Measurements from ENCODE around the gene TPRG1L.

Gene TPRG1L

GRCh38 chr1:3607703-3608065 is 17.1 kb upstream of the TPRG1L start:
- CTCF ChIA-PET: interaction anchor here (1.0 to 1.3 kb wide), 3 partner anchors 11 to 155 kb away, joined by 3 to 9 read pairs (median 4); no protein-coding TSS in a partner anchor
- POLR2A ChIA-PET: no interaction called here
- DNase-seq (ENCODE audit: extremely low spot score): no peak
- no peak for TF ChIP-seq CTCF (IDR thresholded peaks at IDR 0.05; ENCODE audit: control extremely low read depth, extremely low read depth, low read depth, missing control alignments)

GRCh38 chr1:3608154-3608553 is 16.7 kb upstream of the TPRG1L start:
- ChIA-PET CTCF (interaction anchor here (1.2 to 1.3 kb wide), 2 partner anchors 11 to 12 kb away, joined by 4 to 9 read pairs; no protein-coding TSS in a partner anchor), POLR2A (no interaction called here)
- no peak for TF ChIP-seq CTCF (IDR thresholded peaks at IDR 0.05; ENCODE audit: control extremely low read depth, extremely low read depth, low read depth, missing control alignments)
- DNase-seq (ENCODE audit: extremely low spot score): no peak

DNA sequence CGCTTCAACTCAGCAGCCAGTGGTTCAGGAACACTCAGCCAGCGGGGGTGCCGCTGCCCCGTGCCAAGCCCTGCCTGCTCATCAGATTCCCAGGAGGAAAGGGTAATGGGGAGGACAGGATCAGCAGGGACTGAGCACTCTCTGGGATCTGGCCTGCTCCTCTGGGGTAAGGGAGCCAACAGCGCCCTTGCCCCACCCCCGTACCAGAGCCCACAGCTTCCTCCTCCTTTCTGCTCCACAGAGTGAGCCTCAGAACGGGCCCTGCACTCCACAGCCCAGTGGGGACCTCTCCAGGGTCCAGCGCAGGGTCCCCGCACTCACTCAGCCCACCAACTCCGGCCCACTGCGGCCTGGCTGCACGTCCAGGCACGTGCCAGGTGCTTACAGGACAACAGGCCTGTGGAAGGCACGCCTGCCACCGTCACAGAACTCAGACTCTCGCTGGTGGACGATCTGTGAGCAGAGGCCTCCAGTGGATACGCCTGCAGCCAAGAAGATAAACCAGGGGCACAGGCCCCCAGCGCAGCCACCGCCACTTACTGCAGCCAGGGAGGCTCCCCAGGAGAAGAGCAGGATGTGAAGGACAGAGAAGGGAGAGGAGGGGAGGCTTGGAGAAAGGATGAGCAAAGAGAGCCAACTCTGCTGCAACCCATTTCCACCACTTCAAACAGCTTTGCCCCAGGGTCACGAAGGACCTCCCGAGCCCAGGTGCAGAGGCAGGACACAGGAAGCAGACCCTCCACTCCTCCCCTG is 15.6 kb upstream of the TPRG1L start:
- ChIA-PET POLR2A (no interaction called here), CTCF (interaction anchor here (0.8 to 1.3 kb wide), 4 partner anchors 8 to 115 kb away, joined by 3 to 9 read pairs (median 4); no protein-coding TSS in a partner anchor)
- DNase-seq (ENCODE audit: extremely low spot score): no peak
- TF ChIP-seq CTCF (IDR thresholded peaks at IDR 0.05; ENCODE audit: control extremely low read depth, extremely low read depth, low read depth, missing control alignments): no peak

DNA sequence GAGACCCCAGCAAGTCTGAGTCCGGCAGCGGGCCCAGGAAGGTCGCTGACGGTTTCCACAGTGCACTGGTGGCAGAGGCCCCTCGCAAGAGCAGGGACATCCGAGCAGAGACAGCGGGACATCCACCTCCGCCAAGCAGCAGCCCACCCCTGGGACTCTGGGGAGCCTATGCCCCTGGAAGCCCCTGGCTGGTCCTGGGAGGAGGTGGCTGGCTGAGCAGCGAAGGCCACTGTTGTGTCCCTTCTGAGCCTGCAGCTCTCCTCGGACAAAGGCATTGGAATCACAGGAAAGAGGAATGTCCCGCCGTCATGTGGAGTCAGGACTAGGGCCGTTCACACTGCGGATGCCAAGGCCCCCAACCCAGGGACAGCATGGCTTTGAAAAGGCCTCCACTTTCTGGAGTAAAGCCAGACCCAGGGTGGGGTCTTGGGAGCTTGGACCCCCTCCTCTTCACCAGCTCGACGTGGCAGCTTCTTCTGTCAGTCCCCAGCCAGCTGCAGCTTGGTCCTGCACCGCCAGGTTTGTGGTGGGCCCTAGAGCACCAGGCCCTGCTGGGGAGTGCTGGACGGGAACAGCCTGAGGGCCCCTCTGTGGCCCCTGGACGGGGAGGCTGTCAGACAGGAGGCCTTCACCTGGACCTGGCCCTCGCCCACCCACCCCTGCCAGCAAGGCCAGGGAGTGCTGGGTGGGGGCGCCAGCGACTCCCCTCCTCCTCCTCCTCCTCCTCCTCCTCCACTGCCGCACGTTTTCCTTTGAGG is 14.9 kb upstream of the TPRG1L start:
- TF ChIP-seq CTCF (IDR thresholded peaks at IDR 0.05; ENCODE audit: control extremely low read depth, extremely low read depth, low read depth, missing control alignments): no peak
- DNase-seq (ENCODE audit: extremely low spot score): no peak
- POLR2A ChIA-PET: no interaction called here
- CTCF ChIA-PET: interaction anchor here (0.8 to 1.2 kb wide), 3 partner anchors 9 to 115 kb away, joined by 3 to 4 read pairs (median 4); no protein-coding TSS in a partner anchor

GRCh38 chr1:3610527-3611169 is 14.2 kb upstream of the TPRG1L start:
- ChIA-PET CTCF (interaction anchor here (1.1 to 1.2 kb wide), 2 partner anchors 10 to 114 kb away, joined by 3 to 4 read pairs; no protein-coding TSS in a partner anchor), POLR2A (no interaction called here)
- no peak for DNase-seq (ENCODE audit: extremely low spot score)
- TF ChIP-seq CTCF (IDR thresholded peaks at IDR 0.05; ENCODE audit: control extremely low read depth, extremely low read depth, low read depth, missing control alignments): no peak

Measured in GM10248 (cell line).